IMR-90 (cell line): Measurements from ENCODE around the gene F2. TPM values are rescaled to one million over a fixed set of nuclear protein-coding genes. Genes with fewer than 3 reads are reported as not detected.

Experiments
- ATAC-seq: fragments of 200-7000 bp; cut with Tn5 transposase; 2 replicates; pipeline ENCODE4 v1.9.1; 2020; ENCODE audit warnings: low read depth, mild to moderate bottlenecking, moderate library complexity
- BruUV-seq: library from RNA; stranded (reverse); fragments of 400-500 nt; replicated peaks from 2 replicates; lab custom pipeline; 2021; lab: Mats Ljungman, UMichigan
- CTCF ChIA-PET: fragments of 300-600 bp; formaldehyde crosslinking; extraction: SDS; loops from one replicate; lab custom pipeline; 2021; ENCODE audit warnings: antibody characterized with exemption; lab: Yijun Ruan, JAX
- POLR2A ChIA-PET: fragments of 300-600 bp; sonication (Branson Sonifier 250); formaldehyde crosslinking; loops from one replicate; lab custom pipeline; 2022; ENCODE audit warnings: antibody characterized with exemption; ENCODE audit not compliant: unreplicated experiment; lab: Charles Lee
- DNase-seq: peaks from one replicate; pipeline ENCODE4 v3.0.0; 2013
- H2AFZ ChIP-seq: replicated peaks from 2 replicates; pipeline ENCODE3; 2013; ENCODE audit warnings: low read length, mild to moderate bottlenecking; ENCODE audit not compliant: poor library complexity
- H2AK5ac ChIP-seq: 2 replicates; pipeline ENCODE4 v1.6.1; 2013; ENCODE audit warnings: low read depth, low read length, inconsistent platforms
- H2AK9ac ChIP-seq: replicated peaks from 2 replicates; pipeline ENCODE3; 2013; ENCODE audit warnings: mild to moderate bottlenecking, low read depth, low read length, moderate library complexity; ENCODE audit not compliant: poor library complexity
- H2BK120ac ChIP-seq: 2 replicates; pipeline ENCODE4 v1.6.1; 2013; ENCODE audit warnings: low read depth, low read length, inconsistent platforms
- H2BK15ac ChIP-seq: 3 replicates; pipeline ENCODE4 v1.6.1; 2013; ENCODE audit warnings: low read depth, low read length, inconsistent platforms
- H2BK20ac ChIP-seq: 2 replicates; pipeline ENCODE4 v1.6.1; 2013; ENCODE audit warnings: low read depth, mild to moderate bottlenecking, inconsistent platforms, low read length, moderate library complexity
- H2BK5ac ChIP-seq: 2 replicates; pipeline ENCODE4 v1.6.1; 2013; ENCODE audit warnings: mild to moderate bottlenecking, low read depth, low read length, inconsistent platforms; ENCODE audit not compliant: poor library complexity, severe bottlenecking
- H3K14ac ChIP-seq: replicated peaks from 2 replicates; pipeline ENCODE4 v1.6.1; 2013; ENCODE audit warnings: low read depth, low read length, inconsistent platforms
- H3K18ac ChIP-seq: 2 replicates; pipeline ENCODE4 v1.6.1; 2013; ENCODE audit warnings: low read depth, low read length, control low read depth
- H3K23ac ChIP-seq: 2 replicates; pipeline ENCODE4 v1.6.1; 2013; ENCODE audit warnings: low read depth, low read length, inconsistent platforms
- H3K27ac ChIP-seq: 2 replicates; pipeline ENCODE4 v1.5.1; 2013; ENCODE audit warnings: mild to moderate bottlenecking, control low read depth, low read length; ENCODE audit not compliant: insufficient read depth
- H3K27me3 ChIP-seq: 2 replicates; pipeline ENCODE4 v1.6.1; 2013; ENCODE audit warnings: low read length; ENCODE audit not compliant: control insufficient read depth, insufficient read depth
- H3K36me3 ChIP-seq: 2 replicates; pipeline ENCODE4 v1.6.1; 2013; ENCODE audit warnings: low read length, mixed read lengths; ENCODE audit not compliant: control insufficient read depth, insufficient read depth
- H3K4ac ChIP-seq: 2 replicates; pipeline ENCODE4 v1.6.1; 2013; ENCODE audit warnings: low read depth, low read length, inconsistent platforms
- H3K4me1 ChIP-seq: 2 replicates; pipeline ENCODE4 v1.6.1; 2013; ENCODE audit warnings: low read length, mixed read lengths; ENCODE audit not compliant: control insufficient read depth, insufficient read depth
- H3K4me2 ChIP-seq: 2 replicates; pipeline ENCODE4 v1.6.1; 2013; ENCODE audit warnings: low read depth, mild to moderate bottlenecking, control low read depth, low read length, moderate library complexity
- H3K4me3 ChIP-seq: 2 replicates; pipeline ENCODE4 v1.5.1; 2013; ENCODE audit warnings: low read depth, mild to moderate bottlenecking, control low read depth, low read length, moderate library complexity; ENCODE audit not compliant: insufficient read depth
- H3K56ac ChIP-seq: 2 replicates; pipeline ENCODE4 v1.6.1; 2013; ENCODE audit warnings: low read length, inconsistent platforms; ENCODE audit not compliant: insufficient read depth; ENCODE audit errors: extremely low read depth
- H3K79me1 ChIP-seq, 2 experiments: 2 replicates each; pipeline ENCODE4 v1.6.1; 2013; ENCODE audit warnings: low read length in 2 of 2, inconsistent platforms in 1 of 2, low read depth in 1 of 2
- H3K9ac ChIP-seq: 2 replicates; pipeline ENCODE4 v1.6.1; 2013; ENCODE audit warnings: low read depth, low read length, control low read depth
- H3K9me1 ChIP-seq: 2 replicates; pipeline ENCODE4 v1.6.1; 2013; ENCODE audit warnings: low read length, inconsistent platforms; ENCODE audit not compliant: insufficient read depth
- H3K9me3 ChIP-seq: 2 replicates; pipeline ENCODE4 v1.6.1; 2013; ENCODE audit warnings: low read length; ENCODE audit not compliant: control insufficient read depth, insufficient read depth
- H4K20me1 ChIP-seq: 2 replicates; pipeline ENCODE4 v1.6.1; 2013; ENCODE audit warnings: low read length, inconsistent platforms; ENCODE audit not compliant: insufficient read depth
- H4K5ac ChIP-seq: 2 replicates; pipeline ENCODE4 v1.6.1; 2013; ENCODE audit warnings: mild to moderate bottlenecking, low read depth, low read length, control low read depth
- H4K8ac ChIP-seq, 2 experiments: 2 replicates each; pipeline ENCODE4 v1.6.1; 2013; ENCODE audit warnings: low read depth in 2 of 2, low read length in 2 of 2, control low read depth in 1 of 2, inconsistent platforms in 1 of 2
- H4K91ac ChIP-seq: 2 replicates; pipeline ENCODE4 v1.6.1; 2013; ENCODE audit warnings: low read depth, low read length, inconsistent platforms; ENCODE audit not compliant: insufficient read depth
- BHLHE40 ChIP-seq: fragments of 150-350 bp; IDR thresholded peaks from 2 replicates; pipeline ENCODE4 v1.6.1; 2016; ENCODE audit warnings: mild to moderate bottlenecking, low read depth, low read length
- CEBPB ChIP-seq: IDR thresholded peaks from 2 replicates; pipeline ENCODE4 v1.6.1; 2012; ENCODE audit warnings: low read depth, low read length, improper control_type of control experiment
- CHD1 ChIP-seq: IDR thresholded peaks from 2 replicates; pipeline ENCODE4 v1.6.1; 2012; ENCODE audit warnings: low read depth, low read length, improper control_type of control experiment
- MAFK ChIP-seq: IDR thresholded peaks from 2 replicates; pipeline ENCODE4 v1.6.1; 2012; ENCODE audit warnings: low read depth, low read length, improper control_type of control experiment
- NFE2L2 ChIP-seq: fragments of 150-350 bp; IDR thresholded peaks from 2 replicates; pipeline ENCODE4 v1.6.1; 2016; ENCODE audit warnings: low read depth, mild to moderate bottlenecking, low read length
- POLR2A ChIP-seq: IDR thresholded peaks from 2 replicates; pipeline ENCODE4 v1.6.1; 2012; ENCODE audit warnings: mild to moderate bottlenecking, low read depth, low read length
- RCOR1 ChIP-seq: IDR thresholded peaks from 2 replicates; pipeline ENCODE4 v1.6.1; 2012; ENCODE audit warnings: mild to moderate bottlenecking, low read length, improper control_type of control experiment; ENCODE audit not compliant: insufficient replicate concordance
- RFX5 ChIP-seq: IDR thresholded peaks from 2 replicates; pipeline ENCODE4 v1.8.0; 2012; ENCODE audit warnings: low read depth, mild to moderate bottlenecking, low read length, moderate library complexity
- SMC3 ChIP-seq: fragments of 150-350 bp; IDR thresholded peaks from 2 replicates; pipeline ENCODE4 v1.6.1; 2016; ENCODE audit warnings: low read depth, mild to moderate bottlenecking, antibody characterized with exemption, low read length, moderate library complexity
- WGBS, 2 experiments: methylation state at CpG; one replicate each; pipeline versions ENCODE4 v1.1.5 to v1.1.7; 2013; ENCODE audit warnings: missing lambda C conversion rate in 2 of 2; ENCODE audit not compliant: insufficient read length in 1 of 2; ENCODE audit errors: extremely low coverage in 2 of 2; 5-methylcytosine and 5-hydroxymethylcytosine counted together
- dilution Hi-C: fragments of 300-500 bp; cut with HindIII; formaldehyde crosslinking; loops from one replicate; pipeline ENCODE4 v1.14.3; 2018; ENCODE audit warnings: low sequenced_read_pairs; ENCODE audit not compliant: unreplicated experiment
- in situ Hi-C: fragments of 300-500 bp; cut with MboI; formaldehyde crosslinking; loops from 3 replicates; pipeline ENCODE4 v1.14.3; 2019; ENCODE audit warnings: low sequenced_read_pairs, inconsistent platforms, mixed read lengths
- intact Hi-C: fragments of 100-400 bp; cut with micrococcal nuclease; formaldehyde crosslinking; loops from 2 replicates; pipeline ENCODE4 v1.10.0; 2022
- polyA plus RNA-seq, 3 experiments: library from polyadenylated mRNA; depleted of rRNA; stranded (reverse); fragments of >200 nt; gene quantifications; 2 replicates each; pipeline ENCODE4 v1.2.3, GENCODE V29; 2012; ENCODE audit warnings: low replicate concordance in 1 of 3
- total RNA-seq: library from RNA; depleted of rRNA; stranded (reverse); fragments of >200 nt; gene quantifications from 2 replicates; pipeline ENCODE4 v1.2.3, GENCODE V29; 2012
- TF ChIP-seq, protein P1 (sequence below): fragments of 150-350 bp; IDR thresholded peaks from 2 replicates; pipeline ENCODE4 v1.6.1; 2016; ENCODE audit warnings: low read depth, mild to moderate bottlenecking, low read length, moderate library complexity, borderline replicate concordance
- TF ChIP-seq, protein P2 (sequence below): conservative IDR thresholded peaks from 2 replicates; pipeline ENCODE4 v1.5.1; 2012; ENCODE audit warnings: mild to moderate bottlenecking, low read depth, low read length, improper control_type of control experiment

Gene F2
- total and polyA plus RNA-seq, 2 of the 4 experiments (the other 2 are of a cell fraction), result not detected

DNA sequence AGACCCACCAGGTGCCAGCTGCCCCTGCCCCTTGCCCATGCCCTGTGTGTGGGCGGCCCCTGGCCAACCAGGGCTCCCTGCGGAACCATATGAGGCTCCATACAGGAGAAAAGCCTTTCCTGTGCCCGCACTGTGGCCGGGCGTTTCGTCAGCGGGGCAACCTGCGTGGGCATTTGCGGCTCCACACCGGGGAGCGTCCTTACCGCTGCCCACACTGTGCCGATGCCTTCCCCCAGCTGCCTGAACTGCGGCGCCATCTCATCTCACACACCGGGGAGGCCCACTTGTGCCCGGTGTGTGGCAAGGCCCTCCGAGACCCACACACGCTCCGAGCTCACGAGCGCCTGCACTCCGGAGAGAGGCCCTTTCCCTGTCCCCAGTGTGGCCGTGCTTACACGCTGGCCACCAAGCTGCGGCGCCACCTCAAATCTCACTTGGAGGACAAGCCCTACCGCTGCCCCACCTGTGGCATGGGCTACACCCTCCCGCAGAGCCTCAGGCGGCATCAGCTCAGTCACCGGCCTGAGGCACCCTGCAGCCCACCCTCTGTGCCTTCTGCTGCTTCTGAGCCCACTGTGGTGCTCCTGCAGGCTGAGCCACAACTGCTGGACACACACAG lies 13.8 kb upstream of the F2 start:
- Histone ChIP-seq H3K14ac (no peak overlapping the region), H2BK5ac (no peak overlapping the region), H3K27me3 (no peaks in the 10 kb centered on the region), H3K56ac (no peak overlapping the region), H2BK15ac (no peak overlapping the region), H4K8ac (no peak overlapping the region), H4K5ac (no peak overlapping the region), H3K4me1 (no peaks in the 10 kb centered on the region), H4K20me1 (no peaks in the 10 kb centered on the region; the same call in 1 of the 2 replicates), H3K18ac (no peak overlapping the region), H4K91ac (no peak overlapping the region), H3K36me3 (peaks cover 50% of the 10 kb centered on the region), H3K79me1 (peaks cover 15 to 65% of the 10 kb centered on the region in 2 experiments), H2AK9ac (no peak overlapping the region), H3K4me2 (no peak overlapping the region), H3K9ac (no peak overlapping the region), H3K23ac (no peak overlapping the region), H3K9me1 (no peaks in the 10 kb centered on the region; the same call in none of the 2 replicates), H3K27ac (no peak overlapping the region), H3K4ac (no peak overlapping the region), H2BK120ac (no peak overlapping the region), H2BK20ac (no peak overlapping the region), H3K4me3 (no peak overlapping the region), H3K9me3 (no peaks in the 10 kb centered on the region), H2AK5ac (no peak overlapping the region), H2AFZ (no peak overlapping the region)
- 98% methylated on average over 16 of the region's 31 CpGs; no CpG with 5 or more reads in 1 of the 2 experiments for WGBS, 2 experiments
- ChIA-PET CTCF (no interaction called here), POLR2A (no interaction called here)
- DNase-seq (no peak), ATAC-seq (no peak)
- in situ Hi-C loops (no loop called here), dilution Hi-C loops (no loop called here), intact Hi-C loops (no loop called here)
- TF ChIP-seq CHD1, result no peak
- TF ChIP-seq, protein P1, sequence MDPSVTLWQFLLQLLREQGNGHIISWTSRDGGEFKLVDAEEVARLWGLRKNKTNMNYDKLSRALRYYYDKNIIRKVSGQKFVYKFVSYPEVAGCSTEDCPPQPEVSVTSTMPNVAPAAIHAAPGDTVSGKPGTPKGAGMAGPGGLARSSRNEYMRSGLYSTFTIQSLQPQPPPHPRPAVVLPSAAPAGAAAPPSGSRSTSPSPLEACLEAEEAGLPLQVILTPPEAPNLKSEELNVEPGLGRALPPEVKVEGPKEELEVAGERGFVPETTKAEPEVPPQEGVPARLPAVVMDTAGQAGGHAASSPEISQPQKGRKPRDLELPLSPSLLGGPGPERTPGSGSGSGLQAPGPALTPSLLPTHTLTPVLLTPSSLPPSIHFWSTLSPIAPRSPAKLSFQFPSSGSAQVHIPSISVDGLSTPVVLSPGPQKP, result no peak
- TF ChIP-seq, protein P2, sequence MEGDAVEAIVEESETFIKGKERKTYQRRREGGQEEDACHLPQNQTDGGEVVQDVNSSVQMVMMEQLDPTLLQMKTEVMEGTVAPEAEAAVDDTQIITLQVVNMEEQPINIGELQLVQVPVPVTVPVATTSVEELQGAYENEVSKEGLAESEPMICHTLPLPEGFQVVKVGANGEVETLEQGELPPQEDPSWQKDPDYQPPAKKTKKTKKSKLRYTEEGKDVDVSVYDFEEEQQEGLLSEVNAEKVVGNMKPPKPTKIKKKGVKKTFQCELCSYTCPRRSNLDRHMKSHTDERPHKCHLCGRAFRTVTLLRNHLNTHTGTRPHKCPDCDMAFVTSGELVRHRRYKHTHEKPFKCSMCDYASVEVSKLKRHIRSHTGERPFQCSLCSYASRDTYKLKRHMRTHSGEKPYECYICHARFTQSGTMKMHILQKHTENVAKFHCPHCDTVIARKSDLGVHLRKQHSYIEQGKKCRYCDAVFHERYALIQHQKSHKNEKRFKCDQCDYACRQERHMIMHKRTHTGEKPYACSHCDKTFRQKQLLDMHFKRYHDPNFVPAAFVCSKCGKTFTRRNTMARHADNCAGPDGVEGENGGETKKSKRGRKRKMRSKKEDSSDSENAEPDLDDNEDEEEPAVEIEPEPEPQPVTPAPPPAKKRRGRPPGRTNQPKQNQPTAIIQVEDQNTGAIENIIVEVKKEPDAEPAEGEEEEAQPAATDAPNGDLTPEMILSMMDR, result no peak
- TF ChIP-seq CEBPB, result no peak
- no peak for TF ChIP-seq RCOR1
- TF ChIP-seq RFX5, result no peak
- TF ChIP-seq BHLHE40, result no peak
- TF ChIP-seq NFE2L2, result no peak
- TF ChIP-seq POLR2A, result no peak
- no peak for TF ChIP-seq SMC3
- no peak for TF ChIP-seq MAFK
- no TSS peak for BruUV-seq
